Ammon's horn (tissue), 1 donor: ENCODE measurements around the gene KRTAP9-6.
"Not testable (repeated sequence)": the region's sequence is repeated elsewhere in the genome, so short reads cannot be mapped to it uniquely, and the experiment has no call there.

Experiments
- DNase-seq: peaks from one replicate; pipeline ENCODE4 v3.0.0-alpha.2; 2016; ENCODE audit warnings: low spot score

The KRTAP9-6 gene

DNA sequence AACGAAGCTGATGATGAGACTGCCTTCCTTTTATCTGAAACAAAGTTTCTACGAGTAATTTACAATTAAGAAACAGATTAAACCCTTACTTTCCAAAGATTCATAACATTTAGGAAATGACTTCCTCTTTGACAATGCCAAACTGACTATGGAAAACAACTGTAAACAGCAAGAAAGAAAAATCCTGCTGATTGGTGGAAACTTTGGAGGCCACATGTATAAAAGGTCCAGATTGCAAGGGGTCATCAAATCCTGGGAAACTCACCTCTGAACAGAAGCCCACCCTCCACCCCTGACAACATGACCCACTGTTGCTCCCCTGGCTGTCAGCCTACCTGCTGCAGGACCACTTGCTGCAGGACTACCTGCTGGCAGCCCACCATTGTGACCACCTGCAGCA is at the start of gene KRTAP9-6:
KRTAP9-6 (plus strand) TSS at position 301 of the 400 bp plus-strand sequence; CDS start at position 301, 0 bp downstream.
- no peak for DNase-seq

GRCh38 chr17:41215681-41216080 is 49.5 kb upstream of the KRTAP9-6 start:
- DNase-seq = no peak

DNA sequence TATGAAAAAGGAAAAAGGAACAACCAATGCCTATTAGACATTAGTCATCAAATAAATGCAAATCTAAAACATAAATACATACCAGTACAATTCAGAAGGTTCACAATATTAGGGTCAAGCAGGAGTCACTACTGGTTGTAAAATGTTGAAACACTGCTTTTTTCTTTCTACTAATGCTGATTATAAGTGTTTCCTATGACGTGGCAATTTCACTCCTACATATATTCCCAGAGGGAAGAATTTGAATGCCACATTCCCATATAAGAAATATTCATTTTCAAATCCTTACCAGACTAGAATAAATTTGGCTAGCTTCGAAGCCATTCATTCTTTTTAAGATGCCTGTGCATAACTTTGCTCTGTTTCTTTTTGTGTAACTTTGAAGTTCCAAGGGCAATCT is 41.4 kb upstream of the KRTAP9-6 start:
- DNase-seq = no peak

DNA sequence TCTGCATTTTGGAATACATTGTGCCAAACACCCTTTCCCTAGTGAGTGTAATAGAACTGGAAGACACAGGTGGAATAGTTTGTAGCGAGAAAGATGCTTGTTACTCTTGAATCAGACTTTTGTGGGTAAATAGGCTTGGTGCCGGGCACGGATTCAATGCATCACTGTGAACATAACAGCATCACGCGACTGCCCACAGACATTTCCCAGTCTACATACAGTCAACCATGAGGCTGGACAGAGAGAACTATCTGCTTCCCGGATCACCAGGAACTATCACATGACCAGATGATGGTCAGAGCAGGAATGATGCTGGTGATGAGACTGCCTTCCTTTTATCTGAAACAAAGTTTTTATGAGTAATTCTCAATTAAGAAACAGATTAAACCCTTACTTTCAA is 39.1 kb upstream of the KRTAP9-6 start:
- no peak for DNase-seq

GRCh38 chr17:41226598-41227095 is 38.5 kb upstream of the KRTAP9-6 start, which contains the start of gene KRTAP9-2:
TSS of gene KRTAP9-2 (plus strand) at chr17:41226648. CDS start at chr17:41226655, 7 bp downstream.
- not testable (repeated sequence) for DNase-seq

DNA sequence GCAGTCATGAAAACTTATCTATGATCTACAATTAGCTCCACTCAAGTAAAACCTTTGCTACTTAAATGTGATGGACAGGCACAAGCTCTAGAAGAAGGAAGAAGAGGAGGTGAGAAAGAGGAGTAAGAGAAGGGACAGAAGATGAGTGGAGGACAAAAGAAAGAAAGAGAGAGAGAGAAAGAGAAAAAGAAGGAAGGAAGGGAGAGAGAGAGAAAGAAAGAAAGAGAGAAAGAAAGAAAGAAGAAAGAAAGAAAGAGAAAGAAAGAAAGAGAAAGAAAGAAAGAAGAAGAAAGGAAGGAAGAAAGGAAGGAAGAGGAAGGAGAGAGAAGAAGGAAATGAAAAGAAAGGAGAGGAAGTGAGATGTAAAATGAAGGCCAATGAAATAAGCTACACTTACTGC is 35.1 kb upstream of the KRTAP9-6 start:
- DNase-seq = no peak

DNA sequence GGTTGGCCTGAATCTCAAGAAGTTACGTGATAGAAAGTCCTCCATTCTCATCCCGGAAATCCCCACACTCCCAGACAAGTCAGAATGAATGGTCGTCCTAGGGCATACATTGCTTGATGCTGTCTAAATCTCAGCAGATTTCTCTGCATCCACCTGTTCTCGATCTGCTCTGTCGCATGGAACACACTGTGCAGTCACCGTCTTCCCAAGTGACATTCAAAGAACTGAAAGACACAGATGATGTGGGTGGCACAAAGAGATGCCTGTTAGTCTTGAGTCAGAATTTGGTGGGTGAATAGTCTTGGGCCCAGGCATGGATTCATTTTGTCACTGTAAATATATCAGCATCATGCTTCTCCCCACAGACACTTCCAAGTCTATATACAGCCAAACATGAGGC is 33.4 kb upstream of the KRTAP9-6 start:
- DNase-seq = no peak

- DNase-seq = not testable (repeated sequence)
These were observed 32.6 kb upstream of the KRTAP9-6 start, which contains the start of gene KRTAP9-3 for GRCh38 chr17:41232399-41233105. TSS of gene KRTAP9-3 (plus strand) at chr17:41232449. CDS start at chr17:41232502, 53 bp downstream.

GRCh38 chr17:41237116-41237515 is 28.1 kb upstream of the KRTAP9-6 start:
- DNase-seq = not testable (repeated sequence)

GRCh38 chr17:41237949-41238437 is 27.2 kb upstream of the KRTAP9-6 start, which contains the start of gene KRTAP9-8:
TSS of gene KRTAP9-8 (plus strand) at chr17:41237999. CDS start at chr17:41238052, 53 bp downstream.
- not testable (repeated sequence) for DNase-seq

DNA sequence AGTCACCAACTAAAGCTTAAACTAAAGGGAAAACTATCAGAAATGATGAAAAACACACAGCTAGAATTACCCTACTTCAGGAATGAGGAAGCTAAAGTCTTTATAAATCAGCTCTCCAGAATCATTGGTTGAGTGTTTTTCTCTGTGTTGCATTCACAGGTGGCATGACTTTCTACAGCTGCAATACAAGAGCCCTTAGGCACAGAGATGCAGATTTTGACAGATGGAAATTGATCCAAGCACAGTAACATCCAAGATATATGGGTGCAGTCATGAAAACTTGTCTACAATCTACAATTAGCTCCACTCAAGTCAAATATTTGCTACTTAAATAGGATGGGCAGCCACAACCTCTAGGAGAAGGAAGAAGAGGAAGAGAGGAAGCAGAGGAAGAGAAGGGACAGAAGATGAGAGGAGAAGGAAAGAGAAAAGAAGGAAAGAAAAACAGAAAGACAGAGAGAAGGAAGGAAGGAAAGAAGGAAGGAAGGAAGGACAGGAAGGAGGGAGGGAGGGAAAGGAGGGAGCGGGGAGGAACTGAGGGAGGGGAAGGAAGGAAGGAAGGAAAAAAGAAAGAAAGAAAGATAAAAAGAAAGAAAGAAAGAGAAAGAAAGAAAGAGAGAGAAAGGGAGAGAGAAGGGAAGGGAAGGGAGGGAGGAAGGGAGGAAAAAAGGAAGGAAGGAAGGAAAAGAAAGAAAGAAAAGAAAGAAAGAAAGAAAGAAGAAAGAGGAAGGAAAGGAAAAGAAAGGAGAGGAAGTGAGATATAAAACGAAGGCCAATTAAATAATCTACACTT is 18.0 kb upstream of the KRTAP9-6 start:
- DNase-seq = not testable (repeated sequence)

GRCh38 chr17:41249637-41250240 is 15.4 kb upstream of the KRTAP9-6 start, which contains the start of gene KRTAP9-4:
TSS of gene KRTAP9-4 (plus strand) at chr17:41249687. CDS start at chr17:41249721, 34 bp downstream.
- not testable (repeated sequence) for DNase-seq

GRCh38 chr17:41251261-41251660 is 13.9 kb upstream of the KRTAP9-6 start:
- DNase-seq = no peak

- no peak for DNase-seq
These were observed 10.3 kb upstream of the KRTAP9-6 start for GRCh38 chr17:41254861-41255260.

DNA sequence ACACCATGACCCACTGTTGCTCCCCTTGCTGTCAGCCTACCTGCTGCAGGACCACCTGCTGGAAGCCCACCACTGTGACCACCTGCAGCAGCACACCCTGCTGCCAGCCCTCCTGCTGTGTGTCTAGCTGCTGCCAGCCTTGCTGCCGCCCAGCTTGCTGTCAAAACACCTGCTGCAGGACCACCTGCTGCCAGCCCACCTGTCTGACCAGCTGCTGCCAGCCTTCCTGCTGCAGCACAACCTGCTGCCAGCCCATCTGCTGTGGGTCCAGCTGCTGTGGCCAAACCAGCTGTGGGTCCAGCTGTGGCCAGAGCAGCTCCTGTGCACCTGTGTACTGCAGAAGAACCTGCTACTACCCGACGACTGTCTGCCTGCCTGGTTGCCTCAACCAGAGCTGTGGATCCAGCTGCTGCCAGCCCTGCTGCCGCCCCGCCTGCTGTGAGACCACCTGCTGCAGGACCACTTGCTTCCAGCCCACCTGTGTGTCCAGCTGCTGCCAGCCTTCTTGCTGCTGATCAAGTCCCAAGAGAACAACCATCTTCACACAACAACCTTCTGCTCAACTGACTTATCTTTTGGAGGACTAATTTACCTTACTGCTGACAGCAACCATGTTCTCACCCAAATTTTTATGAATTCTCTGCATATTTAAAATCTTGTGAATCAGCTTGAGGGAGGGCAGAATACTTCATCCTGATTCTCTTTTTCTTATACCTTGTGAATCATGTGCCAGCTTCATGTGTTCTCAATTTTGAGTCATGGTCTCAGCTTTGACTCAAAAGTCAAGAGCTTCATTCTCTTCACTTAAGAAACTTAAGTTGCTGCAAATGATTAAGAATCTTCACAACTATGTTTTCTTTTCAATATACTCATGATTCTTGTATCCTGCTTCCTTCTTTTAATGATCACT is 9.5 kb upstream of the KRTAP9-6 start, which contains the start of gene KRTAP9-9:
KRTAP9-9 (plus strand) TSS at position 4 of the 910 bp plus-strand sequence.
- DNase-seq = not testable (repeated sequence)

GRCh38 chr17:41256291-41256685 is 8.9 kb upstream of the KRTAP9-6 start:
- DNase-seq = no peak

DNA sequence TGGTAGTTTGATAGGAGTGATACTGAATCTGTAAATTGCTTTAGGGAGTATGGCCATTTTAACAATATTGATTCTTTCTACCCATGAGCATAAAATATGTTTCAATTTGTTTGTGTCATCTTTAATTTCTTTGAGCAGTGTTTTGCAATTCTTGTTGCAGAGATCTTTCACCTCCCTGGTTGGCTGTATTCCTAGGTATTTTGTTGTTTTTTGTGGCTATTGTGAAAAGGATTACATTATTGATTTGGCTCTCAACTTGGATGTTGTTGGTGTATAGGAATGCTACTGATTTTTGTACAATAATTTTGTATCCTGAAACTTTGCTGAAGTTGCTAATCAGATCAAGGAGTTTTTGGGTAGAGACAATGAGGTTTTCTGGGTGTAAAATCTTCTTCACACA is 6.8 kb upstream of the KRTAP9-6 start:
- DNase-seq = no peak

DNA sequence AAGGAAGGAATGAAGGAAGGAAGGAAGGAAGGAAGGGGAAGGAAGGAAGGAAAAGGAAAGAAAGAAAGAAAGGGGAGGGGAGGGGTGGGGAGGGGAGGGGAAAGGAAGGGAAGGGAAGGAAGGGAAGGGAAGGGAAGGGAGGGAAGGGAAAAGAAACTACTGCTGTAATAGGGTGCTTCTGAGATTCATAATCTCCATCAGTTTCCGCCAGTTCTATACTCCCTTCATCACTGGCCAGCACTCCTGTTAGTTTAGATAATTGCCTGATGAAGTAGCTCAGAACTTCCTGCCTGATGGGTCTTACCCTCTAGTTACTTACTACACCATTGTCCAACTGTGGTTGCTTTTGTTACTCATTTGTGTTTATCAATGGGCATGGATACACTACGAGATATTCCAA is 2.0 kb upstream of the KRTAP9-6 start:
- DNase-seq = no peak

GRCh38 chr17:41264599-41264998 is 579 bp upstream of the KRTAP9-6 start:
- DNase-seq = no peak

GRCh38 chr17:41267711-41268110 is 2.5 kb downstream of the KRTAP9-6 start:
- no peak for DNase-seq

DNA sequence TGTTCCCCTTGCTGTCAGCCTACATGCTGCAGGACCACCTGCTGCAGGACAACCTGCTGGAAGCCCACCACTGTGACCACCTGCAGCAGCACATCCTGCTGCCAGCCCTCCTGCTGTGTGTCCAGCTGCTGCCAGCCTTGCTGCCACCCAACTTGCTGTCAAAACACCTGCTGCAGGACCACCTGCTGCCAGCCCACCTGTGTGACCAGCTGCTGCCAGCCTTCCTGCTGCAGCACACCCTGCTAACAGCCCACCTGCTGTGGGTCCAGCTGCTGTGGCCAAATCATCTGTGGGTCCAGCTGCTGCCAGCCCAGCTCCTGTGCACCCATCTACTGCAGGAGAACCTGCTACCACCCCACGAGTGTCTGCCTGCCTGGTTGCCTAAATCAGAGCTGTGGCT is 6.1 kb downstream of the KRTAP9-6 start:
- DNase-seq = not testable (repeated sequence)
